ENCODE data around the gene ZNF213. TPM values are rescaled to one million over a fixed set of nuclear protein-coding genes. Genes with fewer than 3 reads are reported as not detected.
A peak's percentile ranks its signal among the peaks of the same experiment; 100 is the strongest.

ZNF213 gene
- polyA plus RNA-seq, 1 donor (not counting 4 experiments of a cell fraction or from before 2014, with no cell fraction given): 0.51 TPM

DNA sequence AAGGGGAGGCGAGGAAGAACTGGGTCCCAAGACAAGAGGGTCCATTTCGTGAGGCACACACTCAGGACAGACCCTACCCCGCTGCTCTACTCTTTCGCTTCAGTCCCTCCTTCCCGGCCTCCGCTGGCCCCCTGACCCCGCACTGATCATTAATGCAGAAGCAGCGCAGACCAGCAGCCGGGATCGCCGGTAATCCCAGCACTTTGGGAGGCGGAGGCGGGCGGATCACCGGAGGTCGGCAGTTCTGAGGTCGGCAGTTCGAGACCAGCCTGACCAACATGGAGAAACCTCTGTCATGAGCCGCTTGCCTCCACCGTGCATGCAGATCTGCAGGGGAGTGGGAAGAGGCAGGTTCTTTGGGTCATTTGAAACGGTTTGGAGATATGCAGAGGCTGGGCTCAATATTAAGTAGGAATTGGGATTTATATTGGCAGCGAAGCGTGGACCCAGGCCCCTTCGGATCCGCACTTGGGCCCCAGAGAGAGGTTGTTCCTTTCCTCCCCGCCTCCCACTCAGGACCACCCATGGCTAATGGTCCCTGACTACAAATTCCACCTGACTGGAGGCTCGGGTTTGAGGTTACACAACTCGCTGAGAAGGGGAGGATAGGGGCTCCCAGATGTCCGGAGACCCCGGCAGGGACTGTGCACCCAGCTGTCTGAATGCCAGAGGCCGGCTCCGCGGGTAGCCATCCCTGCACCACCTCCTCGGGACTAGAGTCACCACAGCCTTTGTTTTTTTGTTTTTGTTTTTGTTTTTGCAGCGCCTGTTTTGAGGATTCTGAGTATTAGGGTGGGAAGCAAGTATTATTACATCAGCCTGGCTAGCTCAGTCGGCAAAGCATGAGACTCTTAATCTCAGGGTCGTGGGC, 29.5 kb downstream of the ZNF213 start:
- TF ChIP-seq EZH2 (IDR thresholded peaks at IDR 0.05; ENCODE audit: low read length): no peak
- TF ChIP-seq, protein P1, sequence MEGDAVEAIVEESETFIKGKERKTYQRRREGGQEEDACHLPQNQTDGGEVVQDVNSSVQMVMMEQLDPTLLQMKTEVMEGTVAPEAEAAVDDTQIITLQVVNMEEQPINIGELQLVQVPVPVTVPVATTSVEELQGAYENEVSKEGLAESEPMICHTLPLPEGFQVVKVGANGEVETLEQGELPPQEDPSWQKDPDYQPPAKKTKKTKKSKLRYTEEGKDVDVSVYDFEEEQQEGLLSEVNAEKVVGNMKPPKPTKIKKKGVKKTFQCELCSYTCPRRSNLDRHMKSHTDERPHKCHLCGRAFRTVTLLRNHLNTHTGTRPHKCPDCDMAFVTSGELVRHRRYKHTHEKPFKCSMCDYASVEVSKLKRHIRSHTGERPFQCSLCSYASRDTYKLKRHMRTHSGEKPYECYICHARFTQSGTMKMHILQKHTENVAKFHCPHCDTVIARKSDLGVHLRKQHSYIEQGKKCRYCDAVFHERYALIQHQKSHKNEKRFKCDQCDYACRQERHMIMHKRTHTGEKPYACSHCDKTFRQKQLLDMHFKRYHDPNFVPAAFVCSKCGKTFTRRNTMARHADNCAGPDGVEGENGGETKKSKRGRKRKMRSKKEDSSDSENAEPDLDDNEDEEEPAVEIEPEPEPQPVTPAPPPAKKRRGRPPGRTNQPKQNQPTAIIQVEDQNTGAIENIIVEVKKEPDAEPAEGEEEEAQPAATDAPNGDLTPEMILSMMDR (optimal IDR thresholded peaks at IDR 0.05 in 1 of 3, IDR thresholded peaks at IDR 0.05 in 1 of 3, conservative IDR thresholded peaks at IDR 0.05 in 1 of 3; ENCODE audit: extremely low read depth in 1 of 3, insufficient read depth in 2 of 3, low read length in 3 of 3): no peak
- H2AFZ ChIP-seq (ENCODE audit: control insufficient read depth, low read length): no peak overlapping the region
- H3K4me2 ChIP-seq (ENCODE audit: control insufficient read depth, extremely low read depth, insufficient read depth, low read depth, low read length): no peak overlapping the region
- H3K27ac ChIP-seq (ENCODE audit: control insufficient read depth, insufficient read depth, low read length): no peak overlapping the region
- H3K4me1 ChIP-seq (ENCODE audit: control insufficient read depth, extremely low read depth, insufficient read depth, low read length): peaks cover 2% of the 10 kb centered on the region
- DNase-seq (ENCODE audit: low read depth, low spot score) (no peak), FAIRE-seq (no peak)
- no peaks in the 10 kb centered on the region for H3K9me1 ChIP-seq (ENCODE audit: control insufficient read depth, extremely low read depth, insufficient read depth, low read length)
- no peaks in the 10 kb centered on the region for H3K27me3 ChIP-seq (ENCODE audit: control insufficient read depth, extremely low read depth, insufficient read depth, low read length)
- dilution Hi-C loops (cut with MboI; ENCODE audit: extremely low pct_ligation_motif_present, low sequenced_read_pairs): no loop called here
- no peak overlapping the region for H3K4me3 ChIP-seq (ENCODE audit: control insufficient read depth in 2 of 3, extremely low read depth in 1 of 3, insufficient read depth in 2 of 3, low read depth in 1 of 3, low read length in 3 of 3)
- no peaks in the 10 kb centered on the region for H3K79me2 ChIP-seq (ENCODE audit: control insufficient read depth, insufficient read depth, low read length)
- no peaks in the 10 kb centered on the region for H3K9me3 ChIP-seq (ENCODE audit: control insufficient read depth, low read depth, low read length)
- H3K9ac ChIP-seq (ENCODE audit: control insufficient read depth, extremely low read depth, insufficient read depth, low read length): no peak overlapping the region
- H3K36me3 ChIP-seq (ENCODE audit: control insufficient read depth in 2 of 2, extremely low read depth in 1 of 2, insufficient read depth in 2 of 2, low read length in 2 of 2): no peaks in the 10 kb centered on the region
- no peaks in the 10 kb centered on the region for H4K20me1 ChIP-seq (ENCODE audit: control insufficient read depth, extremely low read depth, insufficient read depth, low read length)

DNA sequence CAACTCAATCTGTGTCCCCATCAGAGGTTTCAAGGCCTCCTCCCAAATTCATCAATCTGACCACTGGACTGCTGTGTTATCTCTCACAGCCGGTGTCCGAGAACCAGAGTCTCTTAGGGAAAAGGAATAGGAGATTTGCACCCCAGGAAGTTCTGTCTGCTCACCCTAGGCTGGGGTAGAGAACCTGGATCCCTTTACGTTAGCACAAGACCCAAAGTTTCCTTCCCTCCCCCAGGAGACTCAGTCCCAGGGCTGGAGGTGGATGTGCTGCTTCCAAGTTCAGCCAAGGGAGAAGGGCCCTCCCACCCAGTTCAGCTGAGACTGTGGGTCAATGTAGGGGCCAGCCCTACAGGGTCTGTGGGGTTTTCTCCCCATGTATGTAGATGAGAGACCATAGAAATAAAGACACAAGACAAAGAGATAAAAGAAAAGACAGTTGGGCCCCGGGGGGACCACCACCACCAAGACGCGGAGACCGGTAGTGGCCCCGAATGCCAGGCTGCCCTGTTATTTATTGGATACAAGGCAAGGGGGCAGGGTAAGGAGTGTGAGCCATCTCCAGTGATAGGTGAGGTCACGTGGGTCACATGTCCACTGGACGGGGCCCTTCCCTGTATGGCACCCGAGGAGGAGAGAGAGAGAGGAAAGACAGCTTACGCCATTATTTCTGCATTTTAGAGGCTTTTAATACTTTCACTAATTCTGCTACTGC, 30.4 kb downstream of the ZNF213 start:
- FAIRE-seq: no peak
- Histone ChIP-seq H3K27ac (ENCODE audit: control insufficient read depth, insufficient read depth, low read length) (no peak overlapping the region), H3K4me1 (ENCODE audit: control insufficient read depth, extremely low read depth, insufficient read depth, low read length) (no peaks in the 10 kb centered on the region), H3K4me2 (ENCODE audit: control insufficient read depth, extremely low read depth, insufficient read depth, low read depth, low read length) (peak overlapping the region; percentile 69), H4K20me1 (ENCODE audit: control insufficient read depth, extremely low read depth, insufficient read depth, low read length) (no peaks in the 10 kb centered on the region), H3K9me3 (ENCODE audit: control insufficient read depth, low read depth, low read length) (no peaks in the 10 kb centered on the region), H2AFZ (ENCODE audit: control insufficient read depth, low read length) (peak overlapping the region; percentile 78), H3K9me1 (ENCODE audit: control insufficient read depth, extremely low read depth, insufficient read depth, low read length) (no peaks in the 10 kb centered on the region), H3K36me3 (ENCODE audit: control insufficient read depth in 2 of 2, extremely low read depth in 1 of 2, insufficient read depth in 2 of 2, low read length in 2 of 2) (no peaks in the 10 kb centered on the region), H3K9ac (ENCODE audit: control insufficient read depth, extremely low read depth, insufficient read depth, low read length) (no peak overlapping the region), H3K79me2 (ENCODE audit: control insufficient read depth, insufficient read depth, low read length) (no peaks in the 10 kb centered on the region), H3K27me3 (ENCODE audit: control insufficient read depth, extremely low read depth, insufficient read depth, low read length) (no peaks in the 10 kb centered on the region), H3K4me3 (ENCODE audit: control insufficient read depth in 2 of 3, extremely low read depth in 1 of 3, insufficient read depth in 2 of 3, low read depth in 1 of 3, low read length in 3 of 3) (no peak overlapping the region)
- TF ChIP-seq EZH2 (IDR thresholded peaks at IDR 0.05; ENCODE audit: low read length): no peak
- TF ChIP-seq, protein P1 (optimal IDR thresholded peaks at IDR 0.05 in 1 of 3, IDR thresholded peaks at IDR 0.05 in 1 of 3, conservative IDR thresholded peaks at IDR 0.05 in 1 of 3; ENCODE audit: extremely low read depth in 1 of 3, insufficient read depth in 2 of 3, low read length in 3 of 3): no peak
- dilution Hi-C loops (cut with MboI; ENCODE audit: extremely low pct_ligation_motif_present, low sequenced_read_pairs): no loop called here
- DNase-seq (ENCODE audit: low read depth, low spot score): no peak

Data from keratinocyte (primary cell).